Naive thymus-derived CD4-positive, alpha-beta T cell (primary cell): ENCODE data around the gene MOSPD3. TPM values are rescaled to one million over a fixed set of nuclear protein-coding genes. Genes with fewer than 3 reads are reported as not detected.
A peak's percentile ranks its signal among the peaks of the same experiment; 100 is the strongest.

ENCODE experiments used
- ATAC-seq: fragments of 150-1000 bp; cut with Tn5 transposase; 2 replicates; pipeline ENCODE4 v1.10.0; 2021; ENCODE audit warnings: mild to moderate bottlenecking, moderate library complexity
- CTCF ChIA-PET: fragments of 350-600 bp; sonication (Branson Sonifier 250); formaldehyde crosslinking; loops from one replicate; lab custom pipeline; 2021; ENCODE audit warnings: antibody characterized with exemption; lab: Charles Lee
- POLR2A ChIA-PET: fragments of 350-600 bp; sonication (Branson Sonifier 250); formaldehyde crosslinking; loops from one replicate; lab custom pipeline; 2021; ENCODE audit warnings: antibody characterized with exemption, inconsistent platforms; lab: Charles Lee
- DNase-seq, 9 donors: peaks; one replicate each; pipeline versions ENCODE4 v3.0.0 to v3.0.0-alpha.2; 2020 to 2022; ENCODE audit warnings: mixed read lengths in 1 of 9
- H3K27ac ChIP-seq: one replicate; pipeline ENCODE4 v1.7.0; 2013; ENCODE audit warnings: mild to moderate bottlenecking, low read depth, low read length, moderate library complexity
- H3K27me3 ChIP-seq, 2 donors: one replicate each; pipeline ENCODE4 v1.7.0; 2013; ENCODE audit warnings: low read length in 2 of 2, mild to moderate bottlenecking in 2 of 2, moderate library complexity in 2 of 2; ENCODE audit not compliant: control insufficient read depth in 2 of 2, insufficient read depth in 2 of 2
- H3K36me3 ChIP-seq, 3 experiments: 1 replicate in 2 of 3; 2 replicates in 1 of 3; pipeline ENCODE4 v1.7.0; 2013; ENCODE audit warnings: low read length in 3 of 3, mild to moderate bottlenecking in 3 of 3, moderate library complexity in 1 of 3; ENCODE audit not compliant: insufficient read depth in 3 of 3, control insufficient read depth in 2 of 3
- H3K4me1 ChIP-seq, 2 donors: one replicate each; pipeline ENCODE4 v1.7.0; 2013; ENCODE audit warnings: low read length in 2 of 2, mild to moderate bottlenecking in 2 of 2, moderate library complexity in 1 of 2; ENCODE audit not compliant: control insufficient read depth in 2 of 2, insufficient read depth in 2 of 2
- H3K4me3 ChIP-seq: 2 replicates; pipeline ENCODE4 v1.7.0; 2013; ENCODE audit warnings: mild to moderate bottlenecking, low read length
- H3K9me3 ChIP-seq, 3 experiments: 1 replicate in 2 of 3; 2 replicates in 1 of 3; pipeline ENCODE4 v1.7.0; 2013; ENCODE audit warnings: low read length in 3 of 3; ENCODE audit not compliant: control insufficient read depth in 2 of 3
- H3K27ac Mint-ChIP-seq, 9 donors: one replicate each; pipeline ENCODE4 v1.8.0; 2020 to 2022; ENCODE audit warnings: mixed read lengths in 9 of 9, mild to moderate bottlenecking in 8 of 9, moderate library complexity in 5 of 9, inconsistent platforms in 2 of 9
- H3K27me3 Mint-ChIP-seq, 5 donors: one replicate each; pipeline ENCODE4 v1.8.0; 2021 to 2022; ENCODE audit warnings: mixed read lengths in 5 of 5, mild to moderate bottlenecking in 1 of 5
- H3K36me3 Mint-ChIP-seq, 5 donors: one replicate each; pipeline ENCODE4 v1.8.0; 2020 to 2022; ENCODE audit warnings: mixed read lengths in 5 of 5, mild to moderate bottlenecking in 3 of 5, inconsistent platforms in 1 of 5
- H3K4me1 Mint-ChIP-seq, 7 donors: one replicate each; pipeline ENCODE4 v1.8.0; 2020 to 2022; ENCODE audit warnings: mixed read lengths in 7 of 7, mild to moderate bottlenecking in 3 of 7, inconsistent platforms in 1 of 7
- H3K4me3 Mint-ChIP-seq, 10 donors: one replicate each; pipeline ENCODE4 v1.8.0; 2020 to 2022; ENCODE audit warnings: mild to moderate bottlenecking in 10 of 10, mixed read lengths in 10 of 10, moderate library complexity in 6 of 10, inconsistent platforms in 2 of 10
- H3K9me3 Mint-ChIP-seq, 11 donors: one replicate each; pipeline ENCODE4 v1.8.0; 2020 to 2022; ENCODE audit warnings: mixed read lengths in 11 of 11, mild to moderate bottlenecking in 4 of 11, inconsistent platforms in 1 of 11, moderate library complexity in 1 of 11
- intact Hi-C, 2 donors: fragments of 100-400 bp; cut with micrococcal nuclease; formaldehyde crosslinking; loops; one replicate each; pipeline ENCODE4 v1.15.1; 2023
- polyA plus RNA-seq, 2 donors: library from polyadenylated mRNA; unstranded; fragments of 300-500 nt; fragmentation: Illumina TruSeq; gene quantifications; one replicate each; pipeline ENCODE4 v1.2.3, GENCODE V29; 2021
- total RNA-seq, 6 experiments: library from RNA in 5 of 6; stranded (reverse) in 5 of 6; gene quantifications; 1 replicate in 5 of 6; 2 replicates in 1 of 6; pipeline ENCODE4 v1.2.3 and lab custom pipeline; 2021 to 2026

The MOSPD3 gene
- total and polyA plus RNA-seq, 7 experiments from 2014 or later: 8.8 to 54.9 (median 14.7) TPM

- CTCF ChIA-PET: interaction anchor here (0.9 to 1.6 kb wide), 9 partner anchors 10 to 92 kb away, joined by 3 to 6 read pairs (median 3); no protein-coding TSS in a partner anchor
- H3K27me3 Mint-ChIP-seq: peaks cover 0 to 15% (median 0%) of the 10 kb centered on the region in 5 donors
- peak overlapping the region; percentile 21 to 92 (median 84) for H3K27ac Mint-ChIP-seq
- H3K4me3 Mint-ChIP-seq: peak overlapping the region; percentile 79 to 94 (median 87)
- no peaks in the 10 kb centered on the region for H3K27me3 ChIP-seq
- POLR2A ChIA-PET: interaction anchor here (0.5 to 4.8 kb wide), 13 partner anchors 8 to 127 kb away, joined by 3 to 50 read pairs (median 4); partner anchors contain the start of genes FBXO24, LRCH4 and MOSPD3
- H3K36me3 Mint-ChIP-seq: no peaks in the 10 kb centered on the region
- peak overlapping the region; percentile 67 for H3K27ac ChIP-seq
- peak; percentile 81 for ATAC-seq
- DNase-seq: peak in 8 of 9 donors; percentile 47 to 81 (median 59)
- H3K36me3 ChIP-seq: no peaks in the 10 kb centered on the region
- H3K4me1 ChIP-seq: peaks cover 6 to 10% of the 10 kb centered on the region in 2 donors
- peaks cover 7 to 35% (median 16%) of the 10 kb centered on the region in 7 donors for H3K4me1 Mint-ChIP-seq
- no peaks in the 10 kb centered on the region for H3K9me3 ChIP-seq
- intact Hi-C loops: loop anchor here (1.0 to 2.0 kb wide), 16 partner anchors 8 to 248 kb away; partner anchors contain the start of genes FBXO24 (in 2 of the 2), GNB2 (in 2 of the 2), LRCH4 (in 2 of the 2) and MOSPD3 (in 2 of the 2)
- H3K9me3 Mint-ChIP-seq: peaks cover 0 to 2% (median 0%) of the 10 kb centered on the region in 11 donors
- peak overlapping the region; percentile 70 for H3K4me3 ChIP-seq
Observed at GRCh38 chr7:100604028-100604975, 8.0 kb upstream of the MOSPD3 start.

DNA sequence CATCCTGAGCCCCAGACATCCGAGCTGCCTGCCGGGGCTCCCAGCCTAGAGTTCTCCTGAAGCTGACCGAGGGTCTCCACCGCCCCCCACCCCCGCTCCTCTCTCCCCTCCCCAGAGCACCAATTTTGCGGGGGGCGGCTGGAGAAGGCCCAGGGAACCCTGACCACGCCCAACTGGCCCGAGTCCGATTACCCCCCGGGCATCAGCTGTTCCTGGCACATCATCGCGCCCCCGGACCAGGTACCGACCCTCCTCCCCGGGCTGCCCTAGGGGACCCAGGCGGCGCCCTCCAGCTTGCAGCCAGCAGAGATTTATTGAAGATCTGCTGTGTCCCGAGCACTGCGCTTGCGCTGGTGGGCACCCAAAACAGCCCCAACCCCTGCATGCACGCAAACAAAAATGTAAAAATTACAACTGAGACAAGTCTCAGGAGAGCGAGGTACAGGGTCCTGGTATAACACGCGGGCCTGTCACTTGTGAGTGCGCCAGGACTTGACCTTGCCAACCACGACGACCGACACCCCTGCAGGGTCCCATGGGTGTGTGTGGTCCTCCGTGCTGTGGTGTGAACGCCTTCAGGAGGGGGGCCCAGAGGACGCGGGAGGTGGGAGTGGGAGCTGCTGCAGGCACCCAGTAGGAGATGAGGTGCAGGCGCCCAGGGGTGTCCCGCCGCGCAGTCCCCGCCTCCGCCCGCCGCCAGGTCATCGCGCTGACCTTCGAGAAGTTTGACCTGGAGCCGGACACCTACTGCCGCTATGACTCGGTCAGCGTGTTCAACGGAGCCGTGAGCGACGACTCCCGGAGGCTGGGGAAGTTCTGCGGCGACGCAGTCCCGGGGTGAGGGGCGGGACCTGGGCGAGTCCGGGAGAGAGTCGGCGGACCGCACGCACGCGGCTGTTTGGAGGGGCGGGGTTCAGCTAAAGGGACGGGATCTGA, 7.1 kb upstream of the MOSPD3 start:
- intact Hi-C loops: loop anchor here (1.0 to 2.0 kb wide), 16 partner anchors 7 to 248 kb away; partner anchors contain the start of genes FBXO24 (in 2 of the 2), GNB2 (in 2 of the 2), LRCH4 (in 2 of the 2) and MOSPD3 (in 2 of the 2)
- peak in 7 of 9 donors; percentile 41 to 66 (median 43) for DNase-seq
- Histone ChIP-seq H3K4me1 (peaks cover 6 to 10% of the 10 kb centered on the region in 2 donors), H3K27me3 (no peaks in the 10 kb centered on the region), H3K36me3 (no peaks in the 10 kb centered on the region), H3K9me3 (no peaks in the 10 kb centered on the region), H3K27ac (peak overlapping the region; percentile 67), H3K4me3 (peak overlapping the region; percentile 70)
- ChIA-PET CTCF (interaction anchor here (0.9 to 1.4 kb wide), 5 partner anchors 9 to 91 kb away, joined by 3 to 5 read pairs (median 3); no protein-coding TSS in a partner anchor), POLR2A (interaction anchor here (0.7 to 4.8 kb wide), 10 partner anchors 10 to 128 kb away, joined by 3 to 50 read pairs (median 3); partner anchors contain the start of genes FBXO24, LRCH4 and POP7)
- H3K4me3 Mint-ChIP-seq: peak overlapping the region; percentile 79 to 94 (median 87)
- H3K36me3 Mint-ChIP-seq: no peaks in the 10 kb centered on the region
- peaks cover 0 to 18% (median 0%) of the 10 kb centered on the region in 5 donors for H3K27me3 Mint-ChIP-seq
- peak; percentile 19 for ATAC-seq
- peaks cover 7 to 35% (median 20%) of the 10 kb centered on the region in 7 donors for H3K4me1 Mint-ChIP-seq
- peak overlapping the region in 7 of 9 donors; percentile 29 to 78 (median 54) for H3K27ac Mint-ChIP-seq
- H3K9me3 Mint-ChIP-seq: no peaks in the 10 kb centered on the region

GRCh38 chr7:100606313-100606712, 6.0 kb upstream of the MOSPD3 start:
- Histone ChIP-seq H3K9me3 (no peaks in the 10 kb centered on the region), H3K27ac (no peak overlapping the region), H3K27me3 (no peaks in the 10 kb centered on the region), H3K4me3 (no peak overlapping the region), H3K36me3 (no peaks in the 10 kb centered on the region), H3K4me1 (peaks cover 6 to 10% of the 10 kb centered on the region in 2 donors)
- ATAC-seq (no peak), DNase-seq (no peak)
- Mint-ChIP-seq H3K36me3 (no peaks in the 10 kb centered on the region), H3K9me3 (no peaks in the 10 kb centered on the region), H3K4me3 (peak overlapping the region in 8 of 10 donors; percentile 33 to 94 (median 81)), H3K27me3 (peaks cover 0 to 18% (median 0%) of the 10 kb centered on the region in 5 donors), H3K27ac (no peak overlapping the region), H3K4me1 (peaks cover 7 to 37% (median 23%) of the 10 kb centered on the region in 7 donors)
- POLR2A ChIA-PET: interaction anchor here (0.8 to 4.8 kb wide), 7 partner anchors 9 to 99 kb away, joined by 3 to 50 read pairs (median 3); partner anchors contain the start of genes FBXO24, LRCH4 and POP7
- CTCF ChIA-PET: interaction anchor here (0.6 kb wide), 1 partner anchor 51 kb away, joined by 3 read pairs; no protein-coding TSS in a partner anchor
- intact Hi-C loops: no loop called here

DNA sequence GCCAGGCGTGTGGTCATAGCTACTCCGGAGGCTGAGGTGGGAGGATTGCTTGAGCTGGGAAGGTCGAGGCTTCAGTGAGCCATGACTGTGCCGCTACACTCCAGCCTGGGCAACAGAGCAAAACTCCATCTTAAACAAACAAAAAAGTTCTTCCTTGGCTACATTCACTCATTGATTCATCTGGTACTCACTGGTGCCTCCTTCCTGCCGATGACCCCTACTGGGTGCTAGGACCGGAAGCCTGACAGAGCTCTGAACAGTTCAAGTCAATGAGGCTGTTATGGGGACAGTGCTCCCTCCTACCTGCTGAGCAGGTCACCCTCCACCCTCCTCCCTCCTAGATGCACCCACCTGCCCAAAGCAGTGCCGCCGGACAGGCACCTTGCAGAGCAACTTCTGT, 5.2 kb upstream of the MOSPD3 start:
- Histone ChIP-seq H3K4me1 (peaks cover 6 to 10% of the 10 kb centered on the region in 2 donors), H3K4me3 (no peak overlapping the region), H3K36me3 (no peaks in the 10 kb centered on the region), H3K9me3 (no peaks in the 10 kb centered on the region), H3K27ac (no peak overlapping the region), H3K27me3 (no peaks in the 10 kb centered on the region)
- Mint-ChIP-seq H3K9me3 (peaks cover 0 to 3% (median 0%) of the 10 kb centered on the region in 11 donors), H3K4me3 (peak overlapping the region in 5 of 10 donors; percentile 5 to 55 (median 34)), H3K27ac (peak overlapping the region in 2 of 9 donors; percentile 33 to 67), H3K36me3 (no peaks in the 10 kb centered on the region), H3K27me3 (peaks cover 0 to 18% (median 0%) of the 10 kb centered on the region in 5 donors), H3K4me1 (peaks cover 10 to 36% (median 27%) of the 10 kb centered on the region in 7 donors)
- ChIA-PET POLR2A (interaction anchor here (1.0 to 4.8 kb wide), 3 partner anchors 10 to 84 kb away, joined by 4 to 50 read pairs (median 5); partner anchors contain the start of genes FBXO24 and LRCH4), CTCF (interaction anchor here (0.6 kb wide), 1 partner anchor 52 kb away, joined by 3 read pairs; no protein-coding TSS in a partner anchor)
- DNase-seq: no peak
- no peak for ATAC-seq
- intact Hi-C loops: no loop called here

DNA sequence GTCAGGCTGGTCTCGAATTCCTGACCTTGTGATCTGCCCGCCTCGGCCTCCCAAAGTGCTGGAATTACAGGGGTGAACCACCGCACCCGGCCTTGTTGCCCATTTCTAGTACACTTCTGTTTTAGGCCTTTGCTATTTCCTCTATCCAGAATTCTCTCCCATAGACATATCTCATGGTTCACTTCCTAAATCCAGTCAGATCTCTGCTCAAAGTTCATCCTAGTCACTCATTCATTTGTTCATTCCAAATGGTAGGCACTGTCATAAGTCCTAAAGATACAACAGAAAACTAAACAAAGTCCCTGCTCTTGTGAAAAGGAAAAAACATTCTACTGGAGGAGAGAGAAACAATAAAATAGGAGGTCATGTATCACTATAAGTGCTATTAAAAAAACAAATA, 2.4 kb upstream of the MOSPD3 start:
- Histone ChIP-seq H3K27ac (no peak overlapping the region), H3K4me3 (no peak overlapping the region), H3K9me3 (no peaks in the 10 kb centered on the region), H3K36me3 (peaks cover 0 to 4% (median 0%) of the 10 kb centered on the region in 3 experiments), H3K4me1 (peaks cover 15 to 16% of the 10 kb centered on the region in 2 donors), H3K27me3 (no peaks in the 10 kb centered on the region)
- DNase-seq (no peak), ATAC-seq (no peak)
- CTCF ChIA-PET: no interaction called here
- Mint-ChIP-seq H3K27me3 (peaks cover 0 to 18% (median 0%) of the 10 kb centered on the region in 5 donors), H3K36me3 (peaks cover 0 to 9% (median 0%) of the 10 kb centered on the region in 5 donors), H3K27ac (peak overlapping the region in 6 of 9 donors; percentile 3 to 98 (median 21)), H3K4me1 (peaks cover 23 to 40% (median 31%) of the 10 kb centered on the region in 7 donors), H3K4me3 (peak overlapping the region in 5 of 10 donors; percentile 4 to 99 (median 19)), H3K9me3 (peaks cover 0 to 3% (median 0%) of the 10 kb centered on the region in 11 donors)
- intact Hi-C loops: loop anchor here in 1 of 2 donors (5.0 kb wide), 1 partner anchor 277 kb away; the partner anchor contains the start of gene UFSP1
- POLR2A ChIA-PET: interaction anchor here (7.0 kb wide), 1 partner anchor 26 kb away, joined by 111 read pairs; the partner anchor contains the start of genes FBXO24 and LRCH4
